IPS-NIHi11 (cell line): ENCODE results near the gene STUM.

Experiments used
- DNase-seq: peaks from one replicate; pipeline ENCODE4 v3.0.0; 2012; ENCODE audit warnings: mixed read lengths, low spot score

The STUM gene

GRCh38 chr1:226654668-226655055 lies 106.1 kb downstream of the STUM start:
- no peak for DNase-seq

- peak; percentile 69 for DNase-seq
Observed at GRCh38 chr1:226655251-226656163, 106.9 kb downstream of the STUM start.

GRCh38 chr1:226656201-226656600 lies 107.6 kb downstream of the STUM start:
- peak; percentile 47 for DNase-seq

- no peak for DNase-seq
Observed at GRCh38 chr1:226656601-226657277, 108.2 kb downstream of the STUM start.

- DNase-seq, result no peak
Observed at GRCh38 chr1:226657895-226658545, 109.5 kb downstream of the STUM start.

GRCh38 chr1:226658546-226659125 lies 110.1 kb downstream of the STUM start:
- DNase-seq, result no peak
